Measurements from ENCODE around the gene GPR25. TPM values are rescaled to one million over a fixed set of nuclear protein-coding genes. Genes with fewer than 3 reads are reported as not detected.

Gene GPR25
- total and polyA plus RNA-seq, 10 of the 15 experiments (the other 5 are each of a cell fraction or from before 2014, with no cell fraction given), result not detected

DNA sequence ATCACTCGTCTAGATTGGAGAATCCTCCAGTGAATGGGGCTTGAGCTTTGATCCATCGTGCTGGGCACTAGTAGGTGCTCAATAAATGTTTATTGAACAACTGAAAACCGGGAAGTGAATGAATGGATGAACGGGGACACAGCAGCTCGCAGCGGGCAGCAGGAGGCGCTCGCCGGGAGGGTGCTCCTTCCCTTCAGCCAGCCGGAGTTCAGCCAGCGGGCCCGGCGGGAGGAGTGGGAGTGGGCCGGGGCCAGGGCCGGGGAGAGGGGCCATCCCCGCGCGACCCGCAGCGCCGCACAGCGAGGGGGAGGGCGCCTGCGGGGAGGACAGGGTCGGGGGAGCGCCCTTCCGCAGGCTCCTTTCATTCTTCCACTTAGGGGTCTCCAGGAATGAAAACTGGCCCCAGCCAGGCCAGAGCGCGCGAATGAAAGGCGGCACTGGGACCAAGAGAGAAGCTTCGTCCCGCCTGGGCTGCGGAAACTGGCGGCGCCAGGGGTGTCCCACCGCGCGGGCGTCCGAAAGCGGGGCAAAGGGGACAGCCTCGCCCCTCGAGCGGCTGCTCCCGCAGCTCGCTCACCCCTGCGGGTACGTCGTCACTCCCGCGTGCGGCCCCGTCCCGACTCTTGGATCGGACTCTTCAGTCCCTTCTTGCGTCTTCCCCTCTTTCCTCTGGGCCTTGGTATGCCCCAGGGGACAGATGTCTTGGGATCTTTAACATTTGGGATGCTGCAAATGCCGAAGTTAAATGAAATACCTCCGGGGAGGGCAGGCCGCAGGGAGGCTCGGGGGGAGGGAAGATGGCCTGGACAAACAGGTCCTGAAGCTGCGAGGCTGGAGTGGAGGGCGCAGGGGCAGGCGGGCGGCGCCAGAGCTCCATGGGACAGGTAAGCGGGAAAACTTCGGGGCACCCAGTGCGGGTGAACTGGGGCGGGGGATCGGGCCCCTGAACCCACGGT lies 18.3 kb downstream of the GPR25 start (continued):
- TF ChIP-seq STAT1 (conservative IDR thresholded peaks at IDR 0.05) (peak; percentile 88; the same call in 1 of the 2 replicates), SMAD5 (IDR thresholded peaks at IDR 0.05; ENCODE audit: low read depth) (no peak), TAF1 (IDR thresholded peaks at IDR 0.05; ENCODE audit: borderline replicate concordance, low read depth, low read length) (peak; percentile 2; the same call in 1 of the 2 replicates), FOXK2 (IDR thresholded peaks at IDR 0.05) (peak; percentile 97), NFIC (IDR thresholded peaks at IDR 0.05; ENCODE audit: low read depth, low read length) (no peak), BCL11A (IDR thresholded peaks at IDR 0.05; ENCODE audit: low read depth, low read length) (no peak), ZNF207 (IDR thresholded peaks at IDR 0.05; ENCODE audit: borderline replicate concordance) (peak; percentile 36; the same call in 1 of the 2 replicates), NR2F1 (conservative IDR thresholded peaks at IDR 0.05) (peak; percentile 63; the same call in 1 of the 2 replicates), SMARCA5 (IDR thresholded peaks at IDR 0.05) (peak; percentile 56; the same call in 1 of the 2 replicates), ZSCAN29 (IDR thresholded peaks at IDR 0.05) (no peak), SREBF1 (IDR thresholded peaks at IDR 0.05; ENCODE audit: low read length) (peak; percentile 88), SMC3 (IDR thresholded peaks at IDR 0.05; ENCODE audit: borderline replicate concordance, low read length) (peak; percentile 28; the same call in 1 of the 2 replicates), JUND (IDR thresholded peaks at IDR 0.05; ENCODE audit: low read depth, low read length) (peak; percentile 95), ZNF217 (IDR thresholded peaks at IDR 0.05) (no peak), PAX5 (IDR thresholded peaks at IDR 0.05; ENCODE audit: borderline replicate concordance, low read depth, low read length) (no peak), SUPT20H (IDR thresholded peaks at IDR 0.05; ENCODE audit: borderline replicate concordance, control insufficient read depth, low read depth, low read length) (no peak), MTA3 (IDR thresholded peaks at IDR 0.05; ENCODE audit: borderline replicate concordance, low read length) (no peak), TCF3 (IDR thresholded peaks at IDR 0.05; ENCODE audit: borderline replicate concordance, insufficient read depth, low read depth, low read length) (no peak), KLF5 (IDR thresholded peaks at IDR 0.05; ENCODE audit: partially characterized antibody) (peak; percentile 99), ZNF24 (IDR thresholded peaks at IDR 0.05) (peak; percentile 98), RCOR1 (conservative IDR thresholded peaks at IDR 0.05; ENCODE audit: low read depth, low read length) (no peak), NBN (IDR thresholded peaks at IDR 0.05) (0 out of 2 replicates have a peak, but pooled peaks have one; percentile 22), ZNF274 (IDR thresholded peaks at IDR 0.05; ENCODE audit: insufficient read depth, insufficient read length) (no peak), YY1 (IDR thresholded peaks at IDR 0.05; ENCODE audit: low read depth, low read length) (0 out of 2 replicates have a peak, but pooled peaks have one; percentile 5), CHD4 (IDR thresholded peaks at IDR 0.05) (no peak)
- TF ChIP-seq, protein P1, sequence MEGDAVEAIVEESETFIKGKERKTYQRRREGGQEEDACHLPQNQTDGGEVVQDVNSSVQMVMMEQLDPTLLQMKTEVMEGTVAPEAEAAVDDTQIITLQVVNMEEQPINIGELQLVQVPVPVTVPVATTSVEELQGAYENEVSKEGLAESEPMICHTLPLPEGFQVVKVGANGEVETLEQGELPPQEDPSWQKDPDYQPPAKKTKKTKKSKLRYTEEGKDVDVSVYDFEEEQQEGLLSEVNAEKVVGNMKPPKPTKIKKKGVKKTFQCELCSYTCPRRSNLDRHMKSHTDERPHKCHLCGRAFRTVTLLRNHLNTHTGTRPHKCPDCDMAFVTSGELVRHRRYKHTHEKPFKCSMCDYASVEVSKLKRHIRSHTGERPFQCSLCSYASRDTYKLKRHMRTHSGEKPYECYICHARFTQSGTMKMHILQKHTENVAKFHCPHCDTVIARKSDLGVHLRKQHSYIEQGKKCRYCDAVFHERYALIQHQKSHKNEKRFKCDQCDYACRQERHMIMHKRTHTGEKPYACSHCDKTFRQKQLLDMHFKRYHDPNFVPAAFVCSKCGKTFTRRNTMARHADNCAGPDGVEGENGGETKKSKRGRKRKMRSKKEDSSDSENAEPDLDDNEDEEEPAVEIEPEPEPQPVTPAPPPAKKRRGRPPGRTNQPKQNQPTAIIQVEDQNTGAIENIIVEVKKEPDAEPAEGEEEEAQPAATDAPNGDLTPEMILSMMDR (IDR thresholded peaks at IDR 0.05 in 2 of 3, conservative IDR thresholded peaks at IDR 0.05 in 1 of 3; ENCODE audit: control insufficient read depth in 2 of 3, extremely low read depth in 1 of 3, insufficient read depth in 1 of 3, low read depth in 3 of 3, low read length in 3 of 3), result peak; percentile 42 to 58 (median 47)
- TF ChIP-seq, protein P2, sequence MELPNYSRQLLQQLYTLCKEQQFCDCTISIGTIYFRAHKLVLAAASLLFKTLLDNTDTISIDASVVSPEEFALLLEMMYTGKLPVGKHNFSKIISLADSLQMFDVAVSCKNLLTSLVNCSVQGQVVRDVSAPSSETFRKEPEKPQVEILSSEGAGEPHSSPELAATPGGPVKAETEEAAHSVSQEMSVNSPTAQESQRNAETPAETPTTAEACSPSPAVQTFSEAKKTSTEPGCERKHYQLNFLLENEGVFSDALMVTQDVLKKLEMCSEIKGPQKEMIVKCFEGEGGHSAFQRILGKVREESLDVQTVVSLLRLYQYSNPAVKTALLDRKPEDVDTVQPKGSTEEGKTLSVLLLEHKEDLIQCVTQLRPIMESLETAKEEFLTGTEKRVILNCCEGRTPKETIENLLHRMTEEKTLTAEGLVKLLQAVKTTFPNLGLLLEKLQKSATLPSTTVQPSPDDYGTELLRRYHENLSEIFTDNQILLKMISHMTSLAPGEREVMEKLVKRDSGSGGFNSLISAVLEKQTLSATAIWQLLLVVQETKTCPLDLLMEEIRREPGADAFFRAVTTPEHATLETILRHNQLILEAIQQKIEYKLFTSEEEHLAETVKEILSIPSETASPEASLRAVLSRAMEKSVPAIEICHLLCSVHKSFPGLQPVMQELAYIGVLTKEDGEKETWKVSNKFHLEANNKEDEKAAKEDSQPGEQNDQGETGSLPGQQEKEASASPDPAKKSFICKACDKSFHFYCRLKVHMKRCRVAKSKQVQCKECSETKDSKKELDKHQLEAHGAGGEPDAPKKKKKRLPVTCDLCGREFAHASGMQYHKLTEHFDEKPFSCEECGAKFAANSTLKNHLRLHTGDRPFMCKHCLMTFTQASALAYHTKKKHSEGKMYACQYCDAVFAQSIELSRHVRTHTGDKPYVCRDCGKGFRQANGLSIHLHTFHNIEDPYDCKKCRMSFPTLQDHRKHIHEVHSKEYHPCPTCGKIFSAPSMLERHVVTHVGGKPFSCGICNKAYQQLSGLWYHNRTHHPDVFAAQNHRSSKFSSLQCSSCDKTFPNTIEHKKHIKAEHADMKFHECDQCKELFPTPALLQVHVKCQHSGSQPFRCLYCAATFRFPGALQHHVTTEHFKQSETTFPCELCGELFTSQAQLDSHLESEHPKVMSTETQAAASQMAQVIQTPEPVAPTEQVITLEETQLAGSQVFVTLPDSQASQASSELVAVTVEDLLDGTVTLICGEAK (IDR thresholded peaks at IDR 0.05; ENCODE audit: borderline replicate concordance), result no peak
